Colon (tissue), 2 donors: ENCODE results near the gene LSP1.
"Not testable (repeated sequence)": the region's sequence is repeated elsewhere in the genome, so short reads cannot be mapped to it uniquely, and the experiment has no call there.

Source experiments
- FAIRE-seq: peaks from 2 replicates; lab custom pipeline; 2012; peaks lifted over from hg19 to GRCh38; lab: Jason Lieb, UNC
- donor health status: control.
- donor health status: control.

The LSP1 gene

DNA sequence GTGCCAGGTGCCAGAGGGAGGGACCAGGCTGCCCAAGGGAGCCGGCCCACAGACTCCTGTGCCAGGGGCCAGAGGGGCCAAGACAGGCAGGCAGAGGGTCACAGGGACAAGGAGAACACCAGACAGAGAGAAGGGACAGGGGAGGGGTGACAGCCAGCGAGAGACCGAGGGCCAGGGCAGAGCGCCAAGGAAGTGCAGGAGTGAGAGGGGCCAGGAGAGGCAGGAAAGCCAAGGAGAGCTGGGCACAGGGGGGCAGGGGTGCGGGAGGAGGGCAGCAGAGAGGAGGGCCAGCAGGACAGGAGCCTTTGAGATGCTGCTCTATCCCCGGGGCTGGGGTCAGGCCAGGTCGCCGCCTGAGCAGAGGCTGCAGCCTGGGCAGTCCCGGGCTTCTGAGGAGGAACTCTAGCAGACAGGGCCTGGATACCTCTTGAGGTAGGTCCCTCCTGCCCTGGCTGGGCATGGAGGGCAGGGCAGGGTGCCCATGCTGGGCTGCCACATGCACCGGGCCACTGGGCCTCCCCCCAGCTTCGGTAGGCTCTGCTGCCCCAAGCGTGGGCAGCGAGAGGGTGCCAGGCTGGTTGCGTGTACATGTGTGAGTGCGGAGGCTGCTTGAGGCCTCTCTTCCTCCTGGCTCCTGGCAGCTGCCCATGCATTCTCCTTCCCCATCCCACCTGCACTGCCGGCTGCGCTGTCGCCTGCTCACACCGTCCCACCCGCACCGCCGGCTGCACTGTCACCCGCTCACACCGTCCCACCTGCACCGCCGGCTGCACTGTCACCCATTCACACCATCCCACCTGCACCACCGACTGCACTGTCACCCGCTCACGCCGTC lies 12.2 kb downstream of the LSP1 start:
- FAIRE-seq: no peak

DNA sequence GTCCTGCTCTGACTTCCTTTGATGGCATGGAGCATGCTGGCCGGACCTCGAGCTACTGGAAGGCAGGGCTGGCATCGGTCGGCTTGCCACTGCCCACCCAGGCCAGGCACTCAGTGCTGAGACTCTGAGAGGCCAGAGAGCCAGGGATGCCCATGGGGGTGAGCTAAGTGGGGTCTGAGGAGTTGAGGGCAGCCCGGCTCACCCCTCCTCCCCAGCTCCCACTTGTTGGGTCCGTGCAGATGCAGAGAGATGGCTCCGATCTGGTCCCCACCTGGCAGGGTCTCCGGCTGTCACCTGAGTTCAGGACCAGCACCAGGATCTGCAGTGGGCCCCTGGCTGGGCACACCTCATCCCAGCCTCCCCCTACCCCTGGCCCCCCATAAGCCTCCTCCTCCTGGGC lies 13.3 kb downstream of the LSP1 start:
- no peak for FAIRE-seq

DNA sequence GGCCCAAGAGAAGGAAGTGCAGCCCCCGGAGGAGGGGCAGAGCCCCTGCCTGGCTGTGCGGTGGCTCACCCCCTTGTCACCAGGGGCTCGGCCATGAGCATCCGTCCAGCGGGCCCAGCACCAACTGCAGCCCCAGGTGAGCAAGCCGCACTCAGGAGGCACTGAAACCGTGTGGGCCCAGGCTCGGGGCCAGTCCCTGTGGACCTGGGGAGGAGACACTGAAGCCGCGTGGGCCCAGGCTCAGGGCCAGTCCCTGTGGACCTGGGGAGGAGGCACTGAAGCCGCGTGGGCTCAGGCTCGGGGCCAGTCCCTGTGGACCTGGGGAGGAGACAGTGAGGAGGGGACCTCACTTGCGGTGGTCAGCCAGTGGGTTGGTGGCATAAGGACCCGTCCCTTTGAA lies 13.9 kb downstream of the LSP1 start:
- FAIRE-seq: no peak

DNA sequence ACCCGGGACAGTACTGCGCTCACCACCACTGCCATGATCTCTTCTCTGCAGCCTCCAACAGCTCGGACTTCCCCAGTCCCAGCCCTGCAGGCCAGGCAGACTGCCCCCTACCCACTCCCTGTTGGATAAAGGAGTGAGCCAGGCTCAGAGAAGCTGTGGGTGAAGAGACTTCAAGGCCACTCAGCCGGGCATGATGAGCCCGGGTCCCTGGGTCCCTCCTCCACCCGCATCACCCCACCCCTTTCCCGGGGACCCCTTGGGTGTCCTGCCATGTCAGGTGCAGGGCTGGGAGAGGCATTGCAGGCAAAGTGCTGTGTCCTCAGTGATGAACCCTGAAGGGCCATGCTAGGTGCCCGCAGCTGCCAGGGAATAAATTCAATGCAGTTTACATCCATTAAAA lies 14.5 kb downstream of the LSP1 start:
- no peak for FAIRE-seq

DNA sequence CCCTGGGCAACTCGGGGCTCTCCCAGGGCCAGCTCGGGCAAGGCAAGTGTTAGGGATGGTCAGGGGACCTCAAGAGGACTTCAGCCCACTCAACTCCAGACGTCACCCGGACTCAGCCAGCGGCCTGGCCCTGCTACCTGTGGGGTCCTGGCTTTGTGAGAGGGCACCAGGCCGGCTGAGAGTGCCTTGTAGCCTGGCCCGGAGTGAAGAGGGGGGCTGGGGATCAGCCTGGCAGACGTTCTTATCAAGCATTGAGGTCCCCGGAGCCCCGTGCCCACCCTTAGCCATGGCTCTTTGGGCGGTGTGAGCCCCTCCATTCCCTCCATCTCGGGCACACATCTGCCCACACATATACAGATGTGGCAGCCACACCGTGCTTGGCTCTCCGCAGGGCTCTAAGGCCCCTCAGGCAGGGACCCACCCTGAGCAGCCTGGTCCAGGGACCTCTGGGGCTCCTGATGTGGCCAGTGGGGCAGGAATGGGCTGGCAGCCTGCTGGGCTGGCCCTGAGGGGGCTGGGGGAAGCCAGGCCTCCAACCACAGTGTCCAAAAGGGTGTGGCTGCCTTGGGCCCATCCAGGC lies 15.3 kb downstream of the LSP1 start:
- FAIRE-seq: no peak

DNA sequence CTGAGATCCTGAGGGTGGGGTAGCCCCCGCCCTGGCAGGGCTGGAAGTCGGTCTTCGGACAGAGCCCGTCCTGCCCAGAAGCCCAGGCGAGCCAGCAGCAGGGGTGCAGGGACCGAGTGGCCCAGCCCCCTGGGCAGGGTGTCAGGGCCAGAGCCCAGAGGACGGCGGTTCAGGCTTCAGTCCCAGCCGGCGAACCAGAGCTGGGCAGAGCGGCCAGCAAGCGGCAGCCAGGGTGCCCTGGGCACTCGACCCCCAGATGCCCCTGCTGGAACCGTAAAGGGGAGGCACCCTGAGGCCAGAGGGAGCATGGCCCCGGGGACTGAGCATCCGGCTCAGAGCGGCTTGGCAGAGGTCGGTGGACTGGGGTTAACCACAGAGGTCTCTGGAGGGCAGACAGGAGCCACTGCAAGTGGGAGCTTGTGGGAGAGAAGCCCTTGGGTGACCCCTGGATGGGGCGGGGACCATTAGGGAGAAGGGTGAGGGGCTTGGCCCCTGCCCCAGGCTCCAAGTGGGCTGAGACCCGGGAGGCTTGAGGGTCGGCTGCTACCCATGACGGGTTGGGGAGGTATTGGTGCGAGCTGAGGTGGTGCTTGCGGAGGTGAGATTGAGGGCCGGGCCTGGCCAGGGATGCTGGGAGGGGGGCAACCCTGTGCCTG lies 15.9 kb downstream of the LSP1 start:
- FAIRE-seq: no peak

DNA sequence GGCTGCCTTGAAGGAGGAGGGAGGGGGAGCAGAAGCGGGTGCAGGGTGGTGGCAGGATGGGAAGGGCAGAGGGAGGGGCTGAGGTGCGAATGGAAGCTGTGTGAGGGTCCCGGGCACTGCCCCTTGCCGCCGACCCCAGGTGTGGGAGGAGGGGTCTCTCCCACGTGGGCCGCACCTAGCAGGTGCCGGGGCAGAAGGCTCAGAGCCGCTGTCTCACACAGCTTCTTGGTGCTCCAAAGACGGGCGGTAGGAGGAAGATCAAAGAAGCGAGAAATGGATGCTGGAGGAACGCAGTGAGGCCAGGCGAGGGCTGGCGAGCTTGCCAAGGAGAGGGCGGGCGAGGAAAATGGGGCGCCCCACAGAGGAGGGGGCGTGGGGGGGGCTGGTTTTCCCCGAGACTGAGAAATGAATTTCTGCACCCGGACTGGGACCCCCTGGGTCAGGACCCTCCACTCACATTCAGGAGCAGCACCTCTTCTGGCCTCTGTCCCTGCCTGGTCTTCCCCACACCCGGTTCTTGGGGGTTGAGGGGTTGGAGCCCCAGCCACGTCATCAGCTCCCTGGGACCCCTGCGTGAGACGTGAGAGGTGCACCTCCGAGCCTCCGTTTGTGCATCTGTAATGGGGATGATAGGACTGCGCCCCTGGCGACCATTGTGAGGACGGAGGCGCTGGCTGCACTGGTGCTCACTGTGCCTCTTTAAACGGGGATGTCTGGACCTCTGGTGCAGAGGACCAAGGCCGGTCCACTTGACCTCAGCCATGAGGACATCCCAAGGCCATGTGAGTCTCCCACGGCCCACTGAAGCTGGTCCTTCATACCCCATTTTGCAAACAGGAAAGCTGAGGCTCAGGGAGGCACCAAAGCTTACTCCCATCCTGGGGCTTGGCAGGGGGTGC lies 16.8 kb downstream of the LSP1 start:
- FAIRE-seq: no peak

DNA sequence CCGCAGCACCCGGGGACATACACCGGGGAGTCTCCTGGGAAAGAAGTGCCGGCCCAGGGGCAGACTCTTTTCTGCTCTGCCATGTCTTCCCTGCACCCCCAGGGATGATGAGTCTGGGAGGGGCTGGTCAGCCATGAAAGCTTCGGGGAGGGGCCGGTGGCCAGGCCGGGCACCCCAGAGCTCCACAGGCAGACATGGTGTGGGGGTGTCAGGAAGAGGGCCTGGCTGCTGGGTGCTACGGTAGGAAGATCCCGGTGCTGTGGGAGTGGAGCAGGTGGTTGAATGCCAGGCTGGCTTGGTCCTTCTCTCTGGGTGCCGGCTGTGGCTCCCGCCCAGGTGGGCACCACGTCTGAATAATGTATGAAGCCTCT lies 17.4 kb downstream of the LSP1 start:
- no peak for FAIRE-seq

DNA sequence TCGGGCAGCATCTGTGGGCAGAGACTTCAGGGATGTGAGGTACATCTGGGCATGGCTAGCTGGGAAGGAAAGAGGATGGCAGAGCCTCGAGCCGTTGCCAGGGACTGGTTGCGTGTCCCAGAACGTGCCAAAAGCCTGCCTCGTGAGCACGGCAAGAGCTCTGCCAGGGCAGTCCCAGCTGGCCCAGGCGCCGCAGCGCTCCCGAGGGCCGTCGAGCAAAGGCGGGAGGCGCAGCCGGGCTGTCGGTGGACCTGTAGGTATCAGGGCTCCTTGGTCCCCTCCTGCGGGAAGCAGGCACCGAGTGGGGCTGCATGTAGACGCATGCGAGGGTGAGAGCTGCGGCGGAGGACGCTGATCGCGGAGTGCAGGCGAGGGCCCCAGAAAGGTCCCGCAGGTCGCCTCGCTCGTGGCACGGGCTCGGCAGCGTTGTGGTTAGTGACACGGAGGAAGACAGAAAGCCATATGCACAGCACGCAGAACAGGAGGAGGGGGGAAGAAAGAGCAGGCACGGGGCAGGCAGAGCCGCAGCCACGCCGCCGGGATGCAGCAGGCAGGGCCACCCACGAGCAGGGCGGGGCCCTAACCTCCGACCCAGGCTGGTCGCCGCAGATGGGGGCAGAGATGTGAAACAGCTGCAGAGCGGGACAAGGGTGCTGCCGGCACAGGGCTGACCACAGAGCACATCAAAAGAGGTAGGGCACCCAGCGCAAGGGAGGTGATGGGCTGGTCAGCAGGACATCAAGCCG lies 18.0 kb downstream of the LSP1 start:
- no peak for FAIRE-seq

DNA sequence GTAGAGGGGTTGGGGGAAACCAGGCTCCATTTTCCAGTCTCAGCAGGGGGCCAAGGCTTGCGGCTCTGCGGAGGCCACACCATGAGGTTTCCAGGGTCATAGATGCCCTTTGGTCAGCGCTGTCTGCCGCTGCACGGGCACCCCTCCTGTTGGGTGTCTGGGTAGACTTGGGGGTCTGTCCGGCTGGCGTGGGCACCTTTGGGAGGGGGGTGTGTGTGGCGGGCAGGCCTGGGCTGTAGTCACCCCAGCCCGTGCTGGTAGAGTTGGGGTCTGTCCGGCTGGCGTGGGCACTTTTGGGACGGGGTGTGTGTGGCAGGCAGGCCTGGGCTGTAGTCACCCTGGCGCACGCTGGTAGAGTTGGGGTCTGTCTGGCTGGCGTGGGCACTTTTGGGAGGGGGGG lies 18.6 kb downstream of the LSP1 start:
- no peak for FAIRE-seq

DNA sequence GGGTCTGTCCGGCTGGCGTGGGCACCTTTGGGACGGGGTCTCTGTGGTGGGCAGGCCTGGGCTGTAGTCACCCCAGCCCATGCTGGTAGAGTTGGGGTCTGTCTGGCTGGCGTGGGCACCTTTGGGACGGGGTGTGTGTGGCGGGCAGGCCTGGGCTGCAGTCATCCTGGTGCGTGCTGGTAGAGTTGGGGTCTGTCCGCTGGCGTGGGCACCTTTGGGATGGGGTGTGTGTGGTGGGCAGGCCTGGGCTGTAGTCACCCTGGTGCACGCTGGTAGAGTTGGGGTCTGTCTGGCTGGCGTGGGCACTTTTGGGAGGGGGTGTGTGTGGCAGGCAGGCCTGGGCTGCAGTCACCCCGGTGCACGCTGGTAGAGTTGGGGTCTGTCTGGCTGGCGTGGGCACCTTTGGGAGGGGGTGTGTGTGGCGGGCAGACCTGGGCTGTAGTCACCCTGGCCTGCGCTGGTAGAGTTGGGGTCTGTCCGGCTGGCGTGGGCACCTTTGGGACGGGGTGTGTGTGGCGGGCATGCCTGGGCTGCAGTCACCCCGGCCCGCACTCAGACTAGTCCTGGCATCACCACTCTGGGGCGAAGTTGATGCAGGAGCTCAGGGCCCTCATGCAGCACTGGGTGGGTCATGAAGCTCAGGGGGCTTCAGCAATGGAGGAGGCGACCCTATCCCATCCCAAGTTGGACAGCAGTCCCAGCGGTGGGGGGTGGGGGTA lies 19.5 kb downstream of the LSP1 start:
- no peak for FAIRE-seq

DNA sequence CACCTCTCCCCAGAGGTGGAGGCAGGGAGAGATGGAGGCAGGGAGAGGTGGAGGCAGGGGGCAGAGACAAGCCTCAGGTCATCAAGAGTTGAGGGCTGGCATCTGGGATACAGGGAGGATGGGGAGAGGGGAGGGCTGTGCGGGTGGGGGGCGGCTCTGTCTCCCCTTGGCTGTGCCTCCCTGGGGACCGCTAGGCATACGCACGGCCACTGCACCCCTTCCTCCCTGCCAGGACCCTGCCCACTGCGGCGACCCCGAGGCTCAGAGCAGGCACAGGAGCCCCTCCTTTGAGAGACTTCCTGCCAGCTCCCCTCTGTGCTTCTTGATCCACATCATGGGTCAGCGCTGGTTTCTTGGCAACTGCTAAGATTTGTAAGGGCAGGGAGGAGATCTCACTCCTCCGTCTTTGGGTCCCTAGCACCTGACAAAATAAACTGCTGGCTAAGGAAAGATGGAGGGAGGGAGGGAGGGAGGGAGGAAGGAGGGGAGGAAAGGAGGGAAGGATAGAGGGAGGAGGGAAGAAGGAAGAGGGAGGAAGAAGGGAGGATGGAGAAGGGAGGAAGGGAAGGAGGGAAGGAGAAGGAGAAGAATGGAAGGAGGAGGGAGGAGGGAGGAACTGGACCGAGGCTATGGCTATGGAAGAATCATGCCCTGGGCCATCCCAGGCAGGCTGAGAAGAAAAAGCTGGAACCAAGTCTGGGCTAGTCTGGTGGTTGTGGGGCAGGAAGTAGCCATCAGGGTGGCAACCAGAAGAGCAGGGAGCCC lies 20.3 kb downstream of the LSP1 start:
- no peak for FAIRE-seq

DNA sequence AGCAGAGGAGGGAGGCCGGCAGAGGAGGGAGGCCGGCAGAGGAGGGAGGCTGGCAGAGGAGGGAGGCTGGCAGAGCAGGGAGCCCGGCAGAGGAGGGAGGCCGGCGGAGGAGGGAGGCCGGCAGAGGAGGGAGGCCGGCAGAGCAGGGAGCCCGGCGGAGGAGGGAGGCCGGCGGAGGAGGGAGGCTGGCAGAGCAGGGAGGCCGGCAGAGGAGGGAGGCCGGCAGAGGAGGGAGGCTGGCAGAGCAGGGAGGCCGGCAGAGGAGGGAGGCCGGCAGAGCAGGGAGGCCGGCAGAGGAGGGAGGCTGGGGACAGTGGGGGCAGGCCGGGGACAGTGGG lies 20.9 kb downstream of the LSP1 start:
- FAIRE-seq: not testable (repeated sequence)

DNA sequence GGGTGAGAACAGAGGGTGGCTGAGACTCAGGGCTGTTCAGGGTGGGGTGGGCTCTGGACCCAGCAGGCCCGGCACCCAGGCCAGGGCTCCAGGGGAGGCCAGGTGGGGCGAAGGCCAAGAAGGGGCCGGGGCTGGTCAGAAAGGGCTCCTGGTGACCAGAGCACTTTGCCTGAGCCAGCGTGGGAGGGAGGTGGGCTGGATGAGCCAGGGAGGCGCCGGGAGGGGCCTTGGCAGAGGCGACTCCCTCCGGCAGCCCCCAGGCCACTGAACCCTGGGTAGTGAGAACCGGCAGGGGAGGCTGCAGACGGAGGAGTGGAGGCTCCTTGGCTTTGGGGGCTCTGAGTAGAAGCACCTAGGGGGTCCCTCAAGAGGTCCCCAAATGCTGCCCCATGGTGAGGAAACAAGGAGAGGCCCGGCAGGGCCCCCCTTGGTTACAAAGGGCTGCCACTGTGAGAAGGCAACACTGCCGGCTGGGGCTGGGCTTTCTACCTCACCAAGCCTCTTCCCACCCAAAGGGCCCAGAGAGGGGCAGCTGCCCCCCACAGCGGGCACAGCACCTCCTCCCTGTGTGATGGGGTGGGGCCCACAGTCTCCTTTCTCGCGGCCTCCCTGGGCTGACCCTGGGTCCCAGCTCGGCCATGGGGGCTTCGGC lies 21.7 kb downstream of the LSP1 start:
- not testable (repeated sequence) for FAIRE-seq

DNA sequence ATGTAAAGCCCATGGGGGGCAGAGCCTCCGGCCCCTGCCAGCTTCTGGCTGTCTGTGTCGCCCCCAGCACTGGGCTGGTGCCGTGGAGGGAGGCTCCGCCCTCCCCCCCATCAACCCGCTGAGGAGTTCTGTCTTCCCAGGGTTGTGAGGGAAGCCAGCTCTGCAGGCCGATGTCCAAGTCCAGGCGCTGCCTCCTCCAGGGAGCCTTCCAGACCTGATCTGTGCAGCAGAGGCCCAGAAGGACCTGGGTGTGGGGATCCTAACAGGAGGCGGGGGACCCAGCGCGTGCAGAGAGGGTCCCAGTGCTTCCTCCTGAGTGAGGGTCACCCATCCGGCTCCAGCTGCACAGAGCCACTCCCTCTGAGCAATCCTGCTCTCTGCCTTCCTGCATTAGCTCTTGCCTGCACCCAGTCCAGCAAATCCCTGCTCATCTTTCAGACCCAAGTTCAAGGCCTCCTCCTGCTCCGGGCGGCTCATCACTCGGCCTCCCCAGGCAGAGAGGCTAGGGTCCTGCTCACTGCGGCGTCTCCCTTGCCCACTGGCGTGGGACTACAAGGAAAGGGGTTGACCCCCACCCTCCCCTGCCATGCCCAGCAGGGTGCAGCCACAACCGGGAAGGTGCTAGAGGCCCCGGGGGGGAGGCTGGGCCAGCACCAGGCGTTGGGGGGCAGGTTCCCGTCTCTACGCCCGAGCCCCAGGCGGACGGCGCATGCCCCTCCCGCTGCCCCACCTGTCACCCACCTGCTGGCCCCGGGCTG lies 22.4 kb downstream of the LSP1 start:
- no peak for FAIRE-seq

DNA sequence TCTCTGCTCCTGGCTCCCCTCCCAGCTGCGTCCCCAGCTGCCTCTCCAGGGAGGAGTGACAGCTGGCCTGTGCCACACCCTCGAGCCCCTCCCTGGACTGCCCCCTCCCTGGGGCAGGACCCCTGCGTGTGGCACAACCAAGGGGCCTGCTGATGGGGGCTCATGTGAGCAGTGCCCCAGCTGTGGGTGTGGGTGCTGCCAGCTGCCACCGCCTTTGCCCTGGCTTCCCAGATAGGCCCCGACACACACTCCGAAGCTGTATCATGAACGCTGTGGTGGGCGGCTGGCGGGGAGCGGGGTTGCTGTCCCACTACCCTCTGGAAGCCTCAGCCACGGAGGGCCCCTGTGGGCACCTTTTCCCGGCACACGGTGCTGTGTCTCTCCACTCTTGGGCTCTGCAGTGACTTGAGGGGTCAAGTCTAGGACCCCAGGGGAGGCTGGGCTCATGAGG lies 23.0 kb downstream of the LSP1 start:
- not testable (repeated sequence) for FAIRE-seq

DNA sequence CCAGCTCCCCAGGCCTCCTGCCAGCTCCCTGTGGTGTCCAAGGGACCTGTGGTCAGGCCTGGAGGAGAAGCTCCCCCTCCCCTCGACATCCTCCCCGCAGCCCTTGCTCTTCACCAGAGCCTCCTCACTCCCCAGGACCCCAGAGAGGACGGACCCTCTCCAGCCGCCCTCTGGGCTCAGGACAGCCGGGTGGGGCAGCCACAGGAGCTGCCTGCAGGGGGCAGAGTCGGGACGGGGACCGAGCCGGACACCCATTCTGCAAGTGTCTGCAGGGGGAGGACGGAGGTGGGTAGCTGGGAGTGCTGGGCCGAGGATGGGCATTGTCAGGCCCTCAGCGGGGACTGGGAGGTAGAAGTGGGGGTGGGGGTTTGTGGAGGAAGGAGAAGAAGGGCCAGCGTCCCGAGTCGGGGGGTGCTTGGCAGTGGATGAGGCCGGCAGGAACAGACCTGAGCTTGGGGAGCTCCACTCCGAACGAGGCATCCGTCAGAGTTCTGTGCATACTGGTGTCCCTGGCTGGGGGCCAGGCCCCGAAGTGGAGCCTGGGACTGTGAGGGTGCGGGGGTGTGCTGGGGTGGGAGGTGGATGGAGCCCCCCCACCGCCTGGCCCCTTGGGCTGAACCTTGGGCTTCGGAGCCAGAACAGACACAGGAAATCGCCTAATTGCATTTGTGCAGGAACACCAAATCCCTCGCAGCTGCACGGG lies 23.6 kb downstream of the LSP1 start:
- no peak for FAIRE-seq
